GM21576 (cell line): ENCODE results near the gene SCAP.

Source experiments
- ATAC-seq: cut with Tn5 transposase; IDR thresholded peaks from one replicate; pipeline ENCODE4 v1.9.1; 2021; ENCODE audit warnings: mild to moderate bottlenecking, moderate library complexity; ENCODE audit not compliant: unreplicated experiment

SCAP gene

GRCh38 chr3:47416041-47416440 lies 59.7 kb downstream of the SCAP start:
- ATAC-seq, result no peak

DNA sequence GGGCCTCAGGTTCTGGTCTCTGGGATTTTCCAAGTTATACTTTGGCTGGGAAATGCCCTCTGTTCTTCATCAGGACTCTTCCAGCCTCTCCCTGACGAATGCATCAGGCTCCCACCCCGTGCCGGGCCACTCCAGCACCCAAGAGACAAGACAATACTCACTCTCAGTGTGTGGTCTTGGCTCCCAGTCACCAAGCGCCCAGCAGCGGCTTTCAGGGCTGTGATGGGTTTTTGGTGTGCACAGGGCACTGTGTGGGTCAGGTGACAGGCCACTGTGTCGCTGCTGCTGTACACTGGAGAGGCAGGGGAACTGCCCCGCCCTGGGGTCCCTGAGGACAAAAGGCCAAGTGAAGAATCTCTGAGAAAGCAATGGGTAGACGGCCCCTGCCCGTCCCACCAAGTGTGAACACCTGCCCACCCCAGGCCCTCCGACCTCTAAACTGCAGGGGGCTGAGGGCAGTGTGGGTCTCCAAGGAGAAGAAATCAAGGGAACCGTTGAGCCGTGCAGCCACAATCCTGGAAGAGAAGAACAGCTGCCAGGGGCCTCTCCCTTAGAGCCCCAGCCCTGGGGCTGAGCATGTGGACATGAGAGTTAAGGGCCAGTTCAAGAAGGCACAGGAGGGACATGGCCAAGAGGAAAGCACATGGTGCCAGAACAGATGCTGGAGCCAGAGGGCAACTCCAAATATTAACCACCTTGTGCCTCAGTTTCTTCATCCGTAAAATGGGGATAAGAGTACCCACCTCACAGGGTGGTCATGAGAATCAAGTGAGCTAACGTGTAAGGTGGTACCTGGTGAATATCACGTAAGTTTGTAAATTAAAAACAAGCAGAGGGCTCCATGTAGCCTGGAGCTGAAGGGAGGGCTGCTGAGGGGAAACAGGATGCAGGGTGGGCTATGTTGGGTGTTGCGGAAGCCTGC lies 60.8 kb downstream of the SCAP start:
- ATAC-seq, result no peak

DNA sequence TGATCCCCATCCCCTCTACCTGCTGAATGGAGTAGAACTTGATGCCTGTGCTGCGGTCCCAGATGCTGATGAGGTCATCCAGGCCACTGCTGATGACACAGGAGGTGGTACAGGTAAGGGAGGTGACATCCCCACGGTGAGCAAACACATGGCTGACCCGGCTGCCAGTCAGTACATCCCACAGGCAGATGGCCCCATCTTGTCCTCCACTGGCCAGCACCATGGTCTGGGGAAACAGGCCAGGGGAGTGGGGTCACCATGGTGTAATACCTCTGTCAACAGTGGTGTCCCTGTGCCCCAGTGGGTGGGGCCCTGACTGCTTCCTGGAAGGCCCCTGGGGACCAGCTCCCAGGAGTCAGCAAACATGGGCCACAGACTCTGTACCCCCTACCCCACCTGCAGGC lies 61.6 kb downstream of the SCAP start:
- ATAC-seq, result no peak

GRCh38 chr3:47413751-47414150 lies 62.0 kb downstream of the SCAP start:
- ATAC-seq, result no peak

- no peak for ATAC-seq
Measured at GRCh38 chr3:47412842-47413520, 62.8 kb downstream of the SCAP start.

DNA sequence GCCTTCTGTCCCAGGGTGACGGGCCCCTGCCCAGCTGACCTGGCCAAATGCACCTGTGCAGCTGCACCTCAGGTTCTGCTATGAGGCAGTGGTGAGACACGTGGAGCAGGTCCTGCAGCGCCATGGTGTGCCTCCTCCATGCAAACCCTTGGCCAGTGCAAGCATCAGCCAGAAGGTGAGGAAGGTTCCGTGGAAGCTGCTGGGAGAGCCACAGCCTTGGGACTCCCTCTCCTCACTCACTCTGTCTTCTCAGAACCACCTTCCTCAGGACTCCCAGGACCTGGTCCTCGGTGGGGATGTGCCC lies 63.3 kb downstream of the SCAP start:
- no peak for ATAC-seq

GRCh38 chr3:47411696-47412452 lies 63.9 kb downstream of the SCAP start:
- no peak for ATAC-seq

DNA sequence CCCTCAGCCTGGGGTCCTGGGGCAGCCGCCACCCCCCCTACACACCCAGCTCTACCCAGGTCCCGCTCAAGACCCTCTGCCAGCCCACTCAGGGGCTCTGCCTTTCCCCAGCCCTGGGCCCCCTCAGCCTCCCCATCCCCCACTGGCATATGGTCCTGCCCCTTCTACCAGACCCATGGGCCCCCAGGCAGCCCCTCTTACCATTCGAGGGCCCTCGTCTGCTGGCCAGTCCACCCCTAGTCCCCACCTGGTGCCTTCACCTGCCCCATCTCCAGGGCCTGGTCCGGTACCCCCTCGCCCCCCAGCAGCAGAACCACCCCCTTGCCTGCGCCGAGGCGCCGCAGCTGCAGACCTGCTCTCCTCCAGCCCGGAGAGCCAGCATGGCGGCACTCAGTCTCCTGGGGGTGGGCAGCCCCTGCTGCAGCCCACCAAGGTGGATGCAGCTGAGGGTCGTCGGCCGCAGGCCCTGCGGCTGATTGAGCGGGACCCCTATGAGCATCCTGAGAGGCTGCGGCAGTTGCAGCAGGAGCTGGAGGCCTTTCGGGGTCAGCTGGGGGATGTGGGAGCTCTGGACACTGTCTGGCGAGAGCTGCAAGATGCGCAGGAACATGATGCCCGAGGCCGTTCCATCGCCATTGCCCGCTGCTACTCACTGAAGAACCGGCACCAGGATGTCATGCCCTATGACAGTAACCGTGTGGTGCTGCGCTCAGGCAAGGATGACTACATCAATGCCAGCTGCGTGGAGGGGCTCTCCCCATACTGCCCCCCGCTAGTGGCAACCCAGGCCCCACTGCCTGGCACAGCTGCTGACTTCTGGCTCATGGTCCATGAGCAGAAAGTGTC lies 64.7 kb downstream of the SCAP start:
- no peak for ATAC-seq

DNA sequence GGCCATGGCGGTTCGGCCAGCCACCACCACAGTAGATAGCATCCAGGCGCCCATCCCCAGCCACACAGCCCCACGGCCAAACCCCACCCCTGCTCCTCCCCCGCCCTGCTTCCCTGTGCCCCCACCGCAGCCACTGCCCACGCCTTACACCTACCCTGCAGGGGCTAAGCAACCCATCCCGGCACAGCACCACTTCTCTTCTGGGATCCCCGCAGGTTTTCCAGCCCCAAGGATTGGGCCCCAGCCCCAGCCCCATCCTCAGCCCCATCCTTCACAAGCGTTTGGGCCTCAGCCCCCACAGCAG lies 65.4 kb downstream of the SCAP start:
- ATAC-seq, result no peak

DNA sequence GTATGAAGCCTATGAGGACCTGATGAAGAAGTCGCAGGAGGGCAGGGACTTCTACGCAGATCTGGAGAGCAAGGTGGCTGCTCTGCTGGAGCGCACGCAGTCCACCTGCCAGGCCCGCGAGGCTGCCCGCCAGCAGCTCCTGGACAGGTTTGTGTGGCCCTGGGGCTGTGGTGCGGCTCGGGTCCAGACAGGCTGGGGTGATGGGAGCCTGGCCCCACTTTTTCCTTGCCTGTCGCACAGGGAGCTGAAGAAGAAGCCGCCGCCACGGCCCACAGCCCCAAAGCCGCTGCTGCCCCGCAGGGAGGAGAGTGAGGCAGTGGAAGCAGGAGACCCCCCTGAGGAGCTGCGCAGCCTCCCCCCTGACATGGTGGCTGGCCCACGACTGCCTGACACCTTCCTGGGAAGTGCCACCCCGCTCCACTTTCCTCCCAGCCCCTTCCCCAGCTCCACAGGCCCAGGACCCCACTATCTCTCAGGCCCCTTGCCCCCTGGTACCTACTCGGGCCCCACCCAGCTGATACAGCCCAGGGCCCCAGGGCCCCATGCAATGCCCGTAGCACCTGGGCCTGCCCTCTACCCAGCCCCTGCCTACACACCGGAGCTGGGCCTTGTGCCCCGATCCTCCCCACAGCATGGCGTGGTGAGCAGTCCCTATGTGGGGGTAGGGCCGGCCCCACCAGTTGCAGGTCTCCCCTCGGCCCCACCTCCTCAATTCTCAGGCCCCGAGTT lies 65.9 kb downstream of the SCAP start:
- ATAC-seq, result no peak

GRCh38 chr3:47409284-47409683 lies 66.5 kb downstream of the SCAP start:
- no peak for ATAC-seq

GRCh38 chr3:47408839-47409229 lies 66.9 kb downstream of the SCAP start:
- ATAC-seq, result no peak

DNA sequence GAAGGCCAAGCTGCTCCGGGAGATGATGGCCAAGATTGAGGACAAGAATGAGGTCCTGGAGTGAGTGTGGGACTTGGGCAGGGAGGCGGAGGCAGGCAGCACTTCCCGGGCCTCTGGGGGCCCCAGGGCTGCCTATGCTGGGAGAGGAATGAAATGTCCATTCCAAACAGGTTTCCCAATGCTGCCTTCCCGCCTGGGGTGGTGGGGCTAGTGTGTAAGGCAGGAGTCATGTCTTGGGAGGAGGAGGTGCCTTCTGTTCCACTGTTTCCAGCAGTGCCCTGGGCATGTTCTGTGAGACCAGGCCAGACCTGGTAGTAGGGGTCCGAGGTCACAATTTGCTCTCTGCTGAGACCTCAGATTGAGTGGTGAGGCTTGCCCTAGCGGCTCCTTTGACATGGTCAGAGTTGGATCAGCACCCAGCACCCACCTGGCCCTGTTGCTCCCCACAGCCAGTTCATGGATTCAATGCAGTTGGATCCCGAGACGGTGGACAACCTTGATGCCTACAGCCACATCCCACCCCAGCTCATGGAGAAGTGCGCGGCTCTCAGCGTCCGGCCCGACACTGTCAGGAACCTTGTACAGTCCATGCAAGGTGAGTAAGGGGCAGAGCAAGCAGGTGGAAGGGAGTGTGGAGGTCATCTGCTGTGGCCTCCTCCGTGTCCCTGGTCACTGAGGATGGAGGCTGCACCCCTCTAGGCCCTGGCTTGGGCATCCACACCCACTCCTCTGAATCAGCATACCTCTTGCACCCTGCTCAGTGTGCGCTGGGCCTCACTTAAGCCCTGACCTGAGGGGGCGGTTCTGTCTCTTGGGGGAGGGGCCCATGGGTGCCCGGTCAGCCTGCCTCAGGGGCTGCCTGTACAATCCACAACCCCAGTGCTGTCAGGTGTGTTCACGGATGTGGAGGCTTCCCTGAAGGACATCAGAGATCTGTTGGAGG lies 67.6 kb downstream of the SCAP start:
- no peak for ATAC-seq

GRCh38 chr3:47407237-47407636 lies 68.5 kb downstream of the SCAP start:
- ATAC-seq, result no peak

GRCh38 chr3:47406762-47407149 lies 69.0 kb downstream of the SCAP start:
- ATAC-seq, result no peak

DNA sequence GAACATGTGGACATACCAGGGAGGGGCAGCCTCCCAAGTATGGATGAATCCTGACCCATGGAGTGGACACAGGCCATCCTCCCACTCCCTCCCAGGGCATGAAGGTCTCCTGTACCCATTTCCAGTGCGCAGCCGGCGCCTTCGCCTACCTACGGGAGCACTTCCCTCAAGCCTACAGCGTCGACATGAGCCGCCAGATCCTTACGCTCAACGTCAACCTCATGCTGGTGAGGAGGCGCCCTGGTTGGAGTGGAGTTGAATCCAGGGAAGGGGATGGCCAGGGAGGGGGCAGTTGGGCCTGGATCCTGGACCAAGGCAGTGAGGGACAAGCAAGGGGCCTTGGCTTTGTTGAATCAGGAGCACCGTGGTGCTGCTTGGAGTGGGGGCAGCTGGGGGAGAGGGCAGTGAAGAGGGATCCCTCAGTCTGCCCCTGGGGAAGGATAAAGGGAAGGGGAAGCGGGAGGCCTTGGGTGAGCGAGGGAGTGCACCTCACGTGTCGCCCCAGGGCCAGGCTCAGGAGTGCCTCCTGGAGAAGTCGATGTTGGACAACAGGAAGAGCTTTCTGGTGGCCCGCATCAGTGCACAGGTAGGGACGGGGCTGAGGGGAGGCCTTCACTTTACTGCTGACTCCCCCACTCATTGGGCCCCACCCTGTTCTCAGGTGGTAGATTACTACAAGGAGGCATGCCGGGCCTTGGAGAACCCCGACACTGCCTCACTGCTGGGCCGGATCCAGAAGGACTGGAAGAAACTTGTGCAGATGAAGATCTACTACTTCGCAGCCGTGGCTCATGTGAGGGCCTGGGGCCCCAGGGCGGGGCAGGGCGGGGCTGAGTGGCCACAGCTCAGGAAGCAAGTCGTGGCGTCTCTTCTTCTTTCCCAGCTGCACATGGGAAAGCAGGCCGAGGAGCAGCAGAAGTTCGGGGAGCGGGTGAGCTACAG lies 69.7 kb downstream of the SCAP start:
- no peak for ATAC-seq

DNA sequence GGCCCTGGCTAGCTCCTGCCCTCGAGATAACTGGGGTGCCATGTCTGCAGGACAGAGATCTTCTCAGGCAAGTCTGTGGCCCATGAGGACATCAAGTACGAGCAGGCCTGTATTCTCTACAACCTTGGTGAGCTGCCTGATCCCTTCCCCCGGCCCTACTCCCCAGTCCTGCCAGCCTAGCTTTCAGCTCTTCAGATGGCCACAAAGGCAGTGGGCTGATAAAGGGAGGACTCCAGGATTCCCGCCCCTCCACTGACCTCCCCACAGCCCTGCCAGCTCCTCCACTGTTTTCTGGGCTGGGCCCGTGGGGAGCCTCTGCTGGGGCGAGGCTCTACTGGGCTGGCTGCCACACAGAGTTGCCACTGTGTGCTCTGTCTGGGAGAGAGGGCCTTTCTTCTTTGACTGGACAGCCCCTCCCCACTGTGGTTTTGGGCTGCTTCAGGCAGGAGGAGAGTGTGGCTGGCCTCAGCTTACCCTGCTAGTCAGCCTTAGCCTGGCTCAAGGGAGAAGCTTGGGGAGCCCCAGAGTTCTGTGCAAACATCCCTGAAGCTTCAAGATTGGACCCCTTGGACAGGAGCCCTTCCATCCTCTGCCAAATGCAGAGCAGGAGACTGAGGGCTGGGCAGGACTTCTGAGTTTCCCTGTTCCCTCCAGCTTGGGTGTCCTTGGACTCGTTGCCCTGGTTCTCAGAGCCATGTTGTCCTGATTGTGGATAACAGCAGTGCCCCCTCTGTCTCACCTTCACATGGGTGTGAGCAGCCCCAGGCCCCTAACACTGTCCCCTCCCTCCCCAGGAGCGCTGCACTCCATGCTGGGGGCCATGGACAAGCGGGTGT lies 70.6 kb downstream of the SCAP start:
- ATAC-seq, result no peak
